Lower lobe of right lung (tissue), 2 donors: ENCODE measurements around the gene JPH3. TPM values are rescaled to one million over a fixed set of nuclear protein-coding genes. Genes with fewer than 3 reads are reported as not detected.

Experiments used
- ATAC-seq, 2 donors: fragments of 200-7000 bp; cut with Tn5 transposase; one replicate each; pipeline ENCODE4 v1.9.1; 2020 to 2022; ENCODE audit warnings: mild to moderate bottlenecking in 2 of 2, moderate library complexity in 2 of 2
- DNase-seq: peaks from one replicate; pipeline ENCODE4 v3.0.0-alpha.2; 2020
- H3K27ac ChIP-seq: fragments of 200-600 bp; one replicate; pipeline ENCODE4 v1.8.0; 2022
- H3K27me3 ChIP-seq: fragments of 200-600 bp; one replicate; pipeline ENCODE4 v1.8.0; 2022; ENCODE audit warnings: low read depth
- H3K36me3 ChIP-seq: fragments of 200-600 bp; one replicate; pipeline ENCODE4 v1.8.0; 2022; ENCODE audit warnings: mild to moderate bottlenecking
- H3K4me1 ChIP-seq: fragments of 200-600 bp; one replicate; pipeline ENCODE4 v1.8.0; 2022
- H3K4me3 ChIP-seq: fragments of 200-600 bp; one replicate; pipeline ENCODE4 v1.8.0; 2022; ENCODE audit warnings: mild to moderate bottlenecking
- H3K9me3 ChIP-seq: fragments of 200-600 bp; one replicate; pipeline ENCODE4 v1.8.0; 2022
- intact Hi-C: fragments of 100-400 bp; cut with DNase I; formaldehyde crosslinking; loops from one replicate; pipeline ENCODE4 v1.11.0; 2022
- total RNA-seq: library from RNA; stranded (reverse); fragmentation: NEBNext Ultra II Directional; extraction: Animal tissue kit (Norgen Biotek cat#: 25700); gene quantifications from one replicate; pipeline ENCODE4 v1.2.1, GENCODE V29; 2021
- TF ChIP-seq, protein P1 (sequence below): fragments of 200-600 bp; IDR thresholded peaks from one replicate; pipeline ENCODE4 v1.8.0; 2022; ENCODE audit warnings: antibody characterized with exemption, mild to moderate bottlenecking
- donor health status: DM: no; HTN: yes; CAD: no; lungs with severe emphysema.

Gene JPH3
- total RNA-seq, 1 donor from 2014 or later: 0.12 TPM

DNA sequence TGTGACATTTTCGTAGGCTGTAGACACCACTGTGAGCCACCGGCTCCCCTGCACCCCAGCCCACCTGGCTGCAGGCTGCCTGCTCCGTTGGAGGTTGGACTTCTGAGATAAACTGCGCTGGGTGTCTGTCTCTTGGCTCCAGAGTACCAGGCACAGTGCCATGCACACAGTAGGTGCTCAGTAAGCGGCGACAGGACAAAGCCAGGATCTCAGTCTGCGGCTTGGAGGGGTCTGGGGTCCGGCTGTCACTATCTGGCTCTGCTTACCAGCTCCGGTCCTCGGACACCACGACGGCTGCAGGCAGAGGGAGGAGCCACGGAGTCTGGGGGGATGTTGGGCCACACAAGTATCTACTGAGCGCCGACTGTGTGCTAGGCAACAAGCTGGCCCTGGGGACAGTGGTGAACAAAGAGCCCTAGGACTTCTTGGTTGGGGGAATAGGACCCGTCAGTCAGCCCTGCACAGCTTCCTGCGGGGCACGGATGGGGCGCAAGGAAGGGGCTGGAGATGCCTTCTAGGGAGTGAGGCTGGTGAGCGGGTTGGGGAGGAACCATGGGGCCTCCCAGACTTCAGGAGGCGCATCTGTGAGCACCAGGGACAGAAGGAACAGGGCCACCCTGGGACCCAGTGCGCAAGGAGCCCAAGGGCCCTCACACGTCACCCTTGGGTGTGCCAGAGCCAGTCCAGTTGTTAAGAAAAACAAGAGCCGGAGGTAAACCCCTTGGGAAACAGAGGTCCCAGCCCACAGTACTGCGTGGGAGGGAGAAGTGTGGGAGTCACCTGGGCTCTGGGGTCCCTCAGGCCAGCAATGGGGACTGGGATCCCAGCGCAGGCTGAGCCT lies 17.3 kb downstream of the JPH3 start:
- H3K27ac ChIP-seq: no peak overlapping the region
- no peak for ATAC-seq
- peaks cover 33% of the 10 kb centered on the region for H3K27me3 ChIP-seq
- TF ChIP-seq, protein P1, sequence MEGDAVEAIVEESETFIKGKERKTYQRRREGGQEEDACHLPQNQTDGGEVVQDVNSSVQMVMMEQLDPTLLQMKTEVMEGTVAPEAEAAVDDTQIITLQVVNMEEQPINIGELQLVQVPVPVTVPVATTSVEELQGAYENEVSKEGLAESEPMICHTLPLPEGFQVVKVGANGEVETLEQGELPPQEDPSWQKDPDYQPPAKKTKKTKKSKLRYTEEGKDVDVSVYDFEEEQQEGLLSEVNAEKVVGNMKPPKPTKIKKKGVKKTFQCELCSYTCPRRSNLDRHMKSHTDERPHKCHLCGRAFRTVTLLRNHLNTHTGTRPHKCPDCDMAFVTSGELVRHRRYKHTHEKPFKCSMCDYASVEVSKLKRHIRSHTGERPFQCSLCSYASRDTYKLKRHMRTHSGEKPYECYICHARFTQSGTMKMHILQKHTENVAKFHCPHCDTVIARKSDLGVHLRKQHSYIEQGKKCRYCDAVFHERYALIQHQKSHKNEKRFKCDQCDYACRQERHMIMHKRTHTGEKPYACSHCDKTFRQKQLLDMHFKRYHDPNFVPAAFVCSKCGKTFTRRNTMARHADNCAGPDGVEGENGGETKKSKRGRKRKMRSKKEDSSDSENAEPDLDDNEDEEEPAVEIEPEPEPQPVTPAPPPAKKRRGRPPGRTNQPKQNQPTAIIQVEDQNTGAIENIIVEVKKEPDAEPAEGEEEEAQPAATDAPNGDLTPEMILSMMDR: no peak
- H3K4me3 ChIP-seq: no peak overlapping the region
- no peak for DNase-seq
- H3K4me1 ChIP-seq: no peaks in the 10 kb centered on the region
- intact Hi-C loops: no loop called here
- no peaks in the 10 kb centered on the region for H3K36me3 ChIP-seq
- H3K9me3 ChIP-seq: no peaks in the 10 kb centered on the region

DNA sequence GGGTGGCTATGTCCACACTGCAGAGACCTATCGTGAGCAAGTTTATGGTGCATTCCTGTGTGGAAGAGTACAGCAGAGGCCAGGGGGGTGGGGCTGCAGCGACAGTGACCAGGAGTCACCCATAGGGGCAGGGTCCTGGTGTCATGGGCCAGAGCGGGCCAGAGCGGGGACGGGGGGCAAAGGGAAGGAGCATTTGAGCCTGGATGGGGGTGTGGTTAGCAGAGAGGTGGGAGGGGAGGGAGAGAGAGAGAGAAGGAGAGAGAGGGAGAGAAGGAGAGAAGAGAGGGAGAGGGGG lies 17.8 kb downstream of the JPH3 start:
- Histone ChIP-seq H3K4me3 (no peak overlapping the region), H3K9me3 (no peaks in the 10 kb centered on the region), H3K4me1 (no peaks in the 10 kb centered on the region), H3K27ac (no peak overlapping the region), H3K27me3 (peaks cover 33% of the 10 kb centered on the region), H3K36me3 (no peaks in the 10 kb centered on the region)
- DNase-seq (no peak), ATAC-seq (no peak)
- TF ChIP-seq, protein P1: no peak
- intact Hi-C loops: no loop called here

DNA sequence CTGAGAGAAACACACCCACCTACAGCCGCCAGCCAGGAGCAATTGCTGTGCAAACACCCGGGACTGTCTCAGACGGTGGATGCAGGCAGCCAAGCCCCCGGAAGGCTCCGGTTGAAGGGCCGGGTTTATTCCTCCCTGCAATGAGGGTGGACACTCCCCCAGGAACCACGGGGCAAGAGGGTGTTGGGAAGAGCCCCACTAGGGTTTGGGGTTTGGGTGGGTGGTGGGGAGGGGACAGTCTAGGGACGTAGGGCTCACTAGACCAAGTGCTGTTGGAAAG lies 19.2 kb downstream of the JPH3 start:
- Histone ChIP-seq H3K4me3 (no peak overlapping the region), H3K4me1 (no peaks in the 10 kb centered on the region), H3K36me3 (no peaks in the 10 kb centered on the region), H3K9me3 (no peaks in the 10 kb centered on the region), H3K27me3 (peaks cover 32% of the 10 kb centered on the region), H3K27ac (no peak overlapping the region)
- DNase-seq (no peak), ATAC-seq (no peak)
- intact Hi-C loops: no loop called here
- TF ChIP-seq, protein P1: no peak

DNA sequence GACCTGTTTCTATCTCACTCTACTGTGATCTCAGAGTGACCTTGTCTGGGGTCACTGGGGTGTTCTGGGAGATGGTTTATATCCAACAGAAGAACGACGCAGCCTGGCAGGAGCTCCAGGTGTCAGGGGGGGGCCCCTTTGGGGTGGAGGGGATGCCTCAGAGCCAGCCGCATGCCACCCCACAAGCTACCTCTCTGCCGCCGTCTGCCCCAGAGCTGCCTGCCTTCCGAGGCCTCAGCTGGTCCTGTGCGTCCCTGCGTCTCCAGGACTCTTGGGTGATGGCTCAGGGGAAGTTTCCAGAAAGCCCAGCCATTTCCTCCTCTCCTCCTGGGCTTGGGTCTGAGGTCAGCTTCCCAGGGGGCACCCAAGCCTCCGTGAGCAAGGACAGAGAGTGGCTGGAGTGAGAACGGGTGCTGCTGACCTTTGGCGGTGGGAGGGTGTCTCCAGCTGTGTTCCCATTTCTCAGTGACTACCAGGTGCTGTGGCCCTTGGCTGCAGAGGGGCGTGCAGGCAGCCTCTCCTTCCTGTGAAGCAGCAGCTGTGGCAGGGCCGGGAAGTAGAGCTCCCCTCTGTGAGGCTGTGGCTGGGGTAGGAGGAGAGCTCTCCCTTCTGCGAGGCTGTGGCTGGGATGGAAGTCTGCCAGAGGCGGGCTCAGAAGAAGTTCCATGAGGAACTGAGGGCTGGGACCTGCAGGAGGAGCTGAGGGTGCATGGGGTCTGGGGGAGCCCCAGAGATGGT lies 19.8 kb downstream of the JPH3 start:
- H3K36me3 ChIP-seq: no peaks in the 10 kb centered on the region
- H3K27ac ChIP-seq: no peak overlapping the region
- ATAC-seq (no peak), DNase-seq (no peak)
- no peaks in the 10 kb centered on the region for H3K9me3 ChIP-seq
- H3K4me1 ChIP-seq: no peaks in the 10 kb centered on the region
- peaks cover 26% of the 10 kb centered on the region for H3K27me3 ChIP-seq
- intact Hi-C loops: no loop called here
- H3K4me3 ChIP-seq: no peak overlapping the region
- TF ChIP-seq, protein P1: no peak

DNA sequence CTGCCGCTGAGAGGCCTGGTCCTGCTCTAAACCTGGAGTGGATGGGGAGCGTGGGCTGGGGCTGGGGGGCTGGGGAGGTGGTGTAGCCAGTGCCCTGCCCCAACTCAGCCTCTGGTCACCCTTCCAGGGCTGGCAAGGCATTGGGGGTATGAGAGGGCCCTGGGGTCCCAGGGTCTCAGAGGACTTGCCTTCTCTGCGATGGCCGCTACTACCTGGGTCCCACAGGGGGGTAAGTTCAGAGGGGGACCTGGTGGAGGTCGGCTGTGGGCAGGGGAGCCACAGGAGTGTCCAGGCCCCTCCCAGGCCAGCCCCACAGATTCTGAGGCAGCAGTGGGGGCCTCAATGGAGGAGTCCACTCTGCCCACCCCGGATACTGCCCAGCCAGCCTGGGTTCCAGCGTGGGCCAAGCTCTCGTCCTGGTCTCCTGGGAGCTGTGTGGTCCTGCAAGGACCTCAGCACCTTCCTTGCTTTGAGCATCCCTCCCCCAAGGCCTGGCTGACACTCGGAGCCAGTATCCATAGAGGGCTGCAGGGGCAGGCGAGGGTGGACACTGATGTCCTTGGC lies 20.5 kb downstream of the JPH3 start:
- Histone ChIP-seq H3K4me3 (no peak overlapping the region), H3K4me1 (no peaks in the 10 kb centered on the region), H3K27me3 (peaks cover 25% of the 10 kb centered on the region), H3K9me3 (no peaks in the 10 kb centered on the region), H3K27ac (no peak overlapping the region), H3K36me3 (no peaks in the 10 kb centered on the region)
- DNase-seq (no peak), ATAC-seq (no peak)
- intact Hi-C loops: no loop called here
- TF ChIP-seq, protein P1: no peak
